Measurements from ENCODE around the gene RABGAP1L.
A peak's percentile ranks its signal among the peaks of the same experiment; 100 is the strongest.

Gene RABGAP1L

DNA sequence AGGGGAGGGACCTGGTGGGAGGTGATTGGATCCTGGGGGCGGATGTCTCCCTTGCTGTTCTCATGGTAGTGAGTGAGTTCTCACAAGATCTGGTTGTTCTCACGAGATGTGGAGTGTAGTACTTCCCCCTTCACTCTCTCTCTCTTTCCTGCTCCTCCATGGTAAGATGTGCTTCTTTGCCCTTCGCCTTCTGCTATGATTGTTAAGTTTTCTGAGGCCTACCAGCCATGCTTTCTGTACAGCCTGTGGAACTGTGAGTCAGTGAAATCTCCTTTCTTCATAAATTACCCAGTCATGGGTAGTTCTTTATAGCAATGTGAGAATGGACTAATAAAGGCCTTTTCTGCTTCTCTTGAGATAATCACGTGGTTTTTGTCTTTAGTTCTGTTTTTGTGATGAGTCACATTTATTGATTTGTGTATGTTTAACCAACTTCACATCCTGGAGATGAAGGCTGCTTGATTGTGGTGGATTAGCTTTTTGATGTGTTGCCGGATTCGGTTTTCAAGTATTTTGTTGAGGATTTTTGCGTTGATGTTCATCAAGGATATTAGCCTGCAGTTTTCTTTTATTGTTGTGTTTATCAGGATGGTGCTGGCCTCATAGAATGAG, 45.5 kb downstream of the RABGAP1L start:
- DNase-seq, result no peak

GRCh38 chr1:174206148-174206836, 47.0 kb downstream of the RABGAP1L start:
- DNase-seq, result no peak

DNA sequence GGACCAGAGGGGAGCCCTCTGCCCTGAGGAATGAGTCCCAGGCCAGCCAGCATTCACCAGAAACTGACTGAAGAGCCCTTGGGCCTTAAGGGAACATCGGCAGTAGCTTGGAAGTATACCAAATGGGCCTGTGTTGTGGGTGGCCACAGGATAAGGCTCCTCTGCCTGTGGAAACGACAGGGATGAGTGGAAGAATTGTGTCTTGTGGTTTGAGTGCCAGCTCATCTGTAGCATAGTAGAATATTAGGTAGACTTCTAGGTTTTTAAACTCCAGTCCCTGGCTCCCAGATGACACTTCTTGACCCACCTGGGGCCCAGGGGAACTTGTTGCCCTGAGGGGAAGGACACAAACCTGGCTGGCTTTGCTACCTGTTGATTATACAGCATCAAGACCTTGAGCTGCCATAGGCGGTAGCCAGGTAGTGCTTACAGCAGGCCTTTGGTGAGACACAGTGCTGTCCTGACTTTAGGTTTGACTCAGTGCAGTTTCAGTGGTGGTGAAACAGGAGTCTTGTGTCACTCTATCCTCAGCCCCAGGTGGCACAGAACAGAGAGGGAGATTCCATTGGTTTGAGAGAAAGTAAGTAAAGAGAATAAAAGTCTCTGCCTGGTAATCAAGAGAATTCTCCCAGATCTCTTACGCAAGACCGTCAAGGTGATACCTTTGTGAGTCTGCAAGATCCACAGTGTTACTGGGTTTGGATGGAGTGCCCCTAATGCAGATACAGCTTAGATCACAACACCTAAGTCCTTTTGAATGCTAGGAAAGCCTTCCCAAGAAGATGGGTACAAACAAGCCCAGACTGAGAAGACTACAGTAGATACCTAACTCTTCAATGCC, 50.2 kb downstream of the RABGAP1L start:
- DNase-seq, result no peak

- DNase-seq, result no peak
Measured at GRCh38 chr1:174211486-174211885, 52.2 kb downstream of the RABGAP1L start.

GRCh38 chr1:174215766-174216165, 56.4 kb downstream of the RABGAP1L start:
- no peak for DNase-seq

GRCh38 chr1:174217248-174217647, 57.9 kb downstream of the RABGAP1L start:
- DNase-seq, result no peak

GRCh38 chr1:174217787-174218574, 58.7 kb downstream of the RABGAP1L start:
- DNase-seq, result peak; percentile 62

DNA sequence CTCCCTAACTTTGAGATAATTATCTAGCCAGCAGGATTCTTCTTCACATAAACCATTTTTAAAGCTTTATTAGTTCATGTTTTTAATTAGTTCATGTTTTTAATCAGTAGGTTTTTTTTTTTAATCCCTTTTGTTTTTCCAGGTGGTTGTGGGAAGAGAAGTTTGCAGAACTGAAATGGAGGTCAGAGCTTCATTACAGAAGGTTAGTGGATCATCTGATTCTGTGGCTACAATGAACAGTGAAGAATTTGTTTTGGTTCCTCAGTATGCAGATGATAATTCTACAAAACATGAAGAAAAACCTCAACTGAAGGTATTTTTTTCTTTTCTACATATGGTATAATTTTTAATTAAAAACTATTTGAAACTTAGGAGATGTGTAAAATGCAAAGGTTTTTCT, 59.7 kb downstream of the RABGAP1L start:
- no peak for DNase-seq

- DNase-seq, result no peak
Measured at GRCh38 chr1:174219606-174220370, 60.5 kb downstream of the RABGAP1L start.

- no peak for DNase-seq
Measured at GRCh38 chr1:174221681-174222080, 62.4 kb downstream of the RABGAP1L start.

DNA sequence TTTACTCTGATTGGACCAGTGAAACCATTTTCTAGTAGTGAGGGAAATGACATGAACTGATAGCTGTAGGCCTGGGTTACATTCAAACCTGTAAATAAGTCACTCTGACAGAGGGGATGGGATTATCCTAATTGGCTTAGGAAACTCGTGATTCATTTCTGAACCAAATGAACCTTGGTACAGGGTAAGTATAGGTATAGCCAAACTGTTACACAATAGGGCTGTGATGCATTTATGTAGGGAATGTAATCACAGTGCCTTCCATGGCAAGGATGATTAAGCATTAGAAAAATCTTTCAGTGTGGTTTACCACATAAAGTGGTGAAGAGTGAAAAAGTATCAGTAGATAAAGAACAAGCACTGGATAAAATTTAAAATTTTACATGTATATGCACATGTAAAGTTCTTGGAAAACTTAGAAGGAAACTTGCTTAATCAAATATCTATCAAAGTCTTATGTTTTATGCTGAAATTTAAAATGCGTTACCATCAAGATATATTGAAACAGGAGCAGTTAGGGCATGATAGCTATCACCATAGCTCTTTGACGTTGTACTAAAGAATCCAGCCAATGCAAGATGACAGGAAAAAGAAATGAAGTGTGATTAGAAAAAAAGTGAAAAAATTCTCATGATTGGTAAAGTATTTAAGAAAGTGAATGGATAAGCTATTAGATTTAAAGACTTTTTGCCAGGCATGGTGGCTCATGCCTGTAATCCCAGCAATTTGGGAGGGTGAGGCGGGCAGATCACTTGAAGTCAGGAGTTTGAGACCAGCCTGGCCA, 63.0 kb downstream of the RABGAP1L start:
- DNase-seq, result no peak

GRCh38 chr1:174224641-174225040, 65.3 kb downstream of the RABGAP1L start:
- DNase-seq, result no peak

- no peak for DNase-seq
Measured at GRCh38 chr1:174225499-174226204, 66.3 kb downstream of the RABGAP1L start.

- no peak for DNase-seq
Measured at GRCh38 chr1:174230399-174230798, 71.1 kb downstream of the RABGAP1L start.

DNA sequence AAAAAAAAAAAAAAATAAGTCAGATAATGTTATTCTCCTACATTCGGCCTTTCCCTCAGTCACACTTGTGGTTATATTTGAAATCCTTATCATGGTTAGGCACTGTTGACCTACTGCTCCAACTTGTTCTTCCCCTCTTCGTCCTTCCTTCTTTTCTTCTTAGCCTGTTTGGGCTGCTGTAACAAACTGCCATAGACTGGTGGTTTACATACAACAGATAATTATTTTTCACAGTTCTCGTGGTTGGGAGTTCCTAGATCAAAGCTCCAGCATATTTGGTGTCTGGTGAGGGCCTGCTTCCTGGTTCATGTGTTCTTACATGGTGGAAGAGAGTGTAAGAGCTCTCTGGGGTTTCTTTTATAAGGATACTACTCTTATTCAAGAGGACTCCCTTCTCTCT, 73.4 kb downstream of the RABGAP1L start:
- DNase-seq, result no peak

DNA sequence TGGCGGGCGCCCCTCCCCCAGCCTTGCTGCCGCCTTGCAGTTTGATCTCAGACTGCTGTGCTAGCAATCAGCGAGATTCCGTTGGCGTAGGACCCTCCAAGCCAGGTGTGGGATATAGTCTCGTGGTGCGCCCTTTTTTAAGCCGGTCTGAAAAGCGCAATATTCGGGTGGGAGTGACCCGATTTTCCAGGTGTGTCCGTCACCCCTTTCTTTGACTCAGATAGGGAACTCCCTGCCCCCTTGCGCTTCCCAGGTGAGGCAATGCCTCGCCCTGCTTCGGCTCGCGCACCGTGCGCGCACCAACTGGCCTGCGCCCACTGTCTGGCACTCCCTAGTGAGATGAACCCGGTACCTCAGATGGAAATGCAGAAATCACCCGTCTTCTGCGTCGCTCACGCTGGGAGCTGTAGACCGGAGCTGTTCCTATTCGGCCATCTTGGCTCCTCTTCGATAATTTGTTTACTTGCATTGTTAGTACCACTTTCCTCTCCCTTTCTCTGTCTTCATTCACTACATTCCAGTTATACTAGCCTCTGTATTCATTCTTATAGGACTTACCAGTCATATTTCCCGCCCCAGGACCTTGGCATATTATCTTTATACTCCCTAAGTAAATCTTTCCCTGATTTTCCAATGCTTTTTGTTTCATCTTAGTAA, 79.7 kb downstream of the RABGAP1L start:
- peak; percentile 60 for DNase-seq

DNA sequence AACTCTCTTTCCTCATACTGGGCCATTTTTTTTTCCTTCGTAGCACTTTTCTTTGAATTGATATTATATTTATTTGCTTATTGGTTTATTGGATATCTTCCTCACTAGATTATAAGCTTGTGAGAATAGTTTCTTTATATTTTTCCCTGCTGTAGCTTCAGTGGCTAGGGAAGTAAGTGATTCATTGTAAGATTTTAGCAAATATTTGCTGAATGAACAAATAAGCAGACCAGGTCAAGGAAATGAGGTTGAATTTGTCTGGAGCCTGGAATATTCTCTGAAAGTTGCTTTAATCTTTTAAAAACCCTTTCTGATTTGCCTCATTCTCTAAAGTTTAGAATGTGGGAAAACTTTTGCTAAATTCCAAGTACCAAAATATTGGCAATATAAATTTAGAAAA, 80.2 kb downstream of the RABGAP1L start:
- DNase-seq, result no peak

DNA sequence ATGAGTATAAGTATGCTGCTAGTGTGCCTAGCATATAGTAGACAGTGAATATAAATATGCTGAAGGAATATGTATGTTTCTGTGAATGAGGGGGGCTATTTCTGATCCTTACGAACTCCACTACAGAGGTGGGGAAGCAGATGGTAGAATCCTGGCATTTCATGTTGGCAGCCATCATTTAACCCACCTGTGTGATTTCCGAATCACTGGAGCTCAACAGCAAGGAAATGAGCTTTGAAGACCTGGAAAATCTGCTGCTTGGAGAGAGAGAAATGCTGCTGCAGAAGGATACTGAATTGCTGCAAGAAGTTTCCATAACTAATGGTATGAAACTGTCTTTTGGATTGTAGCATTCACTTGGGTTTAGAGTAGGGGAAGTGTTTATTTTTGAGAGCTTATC, 83.5 kb downstream of the RABGAP1L start:
- no peak for DNase-seq

- DNase-seq, result no peak
Measured at GRCh38 chr1:174243451-174244000, 84.2 kb downstream of the RABGAP1L start.

- DNase-seq, result no peak
Measured at GRCh38 chr1:174244017-174244416, 84.7 kb downstream of the RABGAP1L start.

Measured in NCI-H69 (cell line).